Cardiac fibroblast (primary cell): ENCODE results near the gene ACBD3.

Experiments
- DNase-seq, 2 donors: peaks; one replicate each; pipeline versions ENCODE4 v3.0.0 to v3.0.0-alpha.2; 2010; ENCODE audit warnings: low read depth in 2 of 2
- H3K4me3 ChIP-seq, 2 donors: replicated peaks in 1 of 2; 1 replicate in 1 of 2; 2 replicates in 1 of 2; pipeline ENCODE4 v1.5.1; 2011; ENCODE audit warnings: low read depth in 2 of 2, low read length in 2 of 2, mild to moderate bottlenecking in 2 of 2, moderate library complexity in 1 of 2
- CTCF ChIP-seq: IDR thresholded peaks from one replicate; pipeline ENCODE4 v1.5.1; 2011; ENCODE audit warnings: low read depth, mild to moderate bottlenecking, low read length, inconsistent platforms

Gene ACBD3

GRCh38 chr1:226100436-226101391 lies 85.8 kb downstream of the ACBD3 start:
- DNase-seq, result peak; percentile 60 to 75

GRCh38 chr1:226098870-226099835 lies 87.4 kb downstream of the ACBD3 start:
- TF ChIP-seq CTCF, result no peak

More at GRCh38 chr1:226100436-226101391, 85.8 kb downstream of the ACBD3 start:
- H3K4me3 ChIP-seq, result peak overlapping the region; percentile 10 to 19
- TF ChIP-seq CTCF, result no peak

GRCh38 chr1:226097866-226098625 lies 88.5 kb downstream of the ACBD3 start:
- H3K4me3 ChIP-seq, result no peak overlapping the region
- peak; percentile 94 to 98 for DNase-seq
- no peak for TF ChIP-seq CTCF

More at GRCh38 chr1:226098870-226099835, 87.4 kb downstream of the ACBD3 start:
- no peak overlapping the region for H3K4me3 ChIP-seq
- DNase-seq, result peak in 1 of 2 donors; percentile 46

- no peak for DNase-seq
- TF ChIP-seq CTCF, result no peak
These were observed 91.3 kb downstream of the ACBD3 start for GRCh38 chr1:226095286-226095685.

More at GRCh38 chr1:226095286-226095685, 91.3 kb downstream of the ACBD3 start:
- no peak overlapping the region for H3K4me3 ChIP-seq
